GM12878 (cell line): ENCODE data around the gene DLG2.

Source experiments
- CTCF ChIP-seq, 3 experiments: IDR thresholded peaks in 2 of 3; conservative IDR thresholded peaks in 1 of 3; 2 replicates each; pipeline ENCODE4 v1.5.1; 2011; ENCODE audit warnings: low read depth in 3 of 3, low read length in 3 of 3, mild to moderate bottlenecking in 3 of 3, control low read depth in 2 of 3, moderate library complexity in 2 of 3, inconsistent platforms in 1 of 3, mixed read lengths in 1 of 3; ENCODE audit not compliant: control insufficient read depth in 2 of 3, insufficient read depth in 1 of 3; ENCODE audit errors: extremely low read depth in 1 of 3
- ESRRA ChIP-seq: IDR thresholded peaks from 2 replicates; pipeline ENCODE4 v1.6.1; 2012; ENCODE audit warnings: mild to moderate bottlenecking, low read length, improper control_type of control experiment
- EZH2 ChIP-seq: IDR thresholded peaks from 2 replicates; pipeline ENCODE4 v1.6.1; 2012; ENCODE audit warnings: low read depth, mild to moderate bottlenecking, control low read depth, inconsistent platforms, low read length, borderline replicate concordance; ENCODE audit not compliant: control insufficient read depth
- HDAC6 ChIP-seq: fragments of 200-600 bp; sonication (generic); IDR thresholded peaks from one replicate; pipeline ENCODE4 v1.8.0; 2017; ENCODE audit warnings: antibody characterized with exemption; ENCODE audit not compliant: unreplicated experiment
- JUND ChIP-seq: IDR thresholded peaks from 2 replicates; pipeline ENCODE4 v1.6.1; 2012; ENCODE audit warnings: low read depth, mild to moderate bottlenecking, low read length, improper control_type of control experiment, moderate library complexity
- POLR2A ChIP-seq: IDR thresholded peaks from 2 replicates; pipeline ENCODE4 v1.6.1; 2011; ENCODE audit warnings: low read depth, mild to moderate bottlenecking, low read length
- RCOR1 ChIP-seq: conservative IDR thresholded peaks from 2 replicates; pipeline ENCODE4 v1.6.1; 2012; ENCODE audit warnings: low read depth, low read length, improper control_type of control experiment
- RUNX3 ChIP-seq: IDR thresholded peaks from 2 replicates; pipeline ENCODE4 v1.6.1; 2012; ENCODE audit warnings: low read length, inconsistent platforms
- USF2 ChIP-seq: IDR thresholded peaks from 2 replicates; pipeline ENCODE4 v1.6.1; 2011; ENCODE audit warnings: low read depth, low read length, improper control_type of control experiment, borderline replicate concordance

GRCh38 chr11:84847842-84848241 is 779.3 kb downstream of the DLG2 start:
- TF ChIP-seq POLR2A (no peak), JUND (no peak), RCOR1 (no peak), USF2 (no peak), CTCF (IDR thresholded peaks at IDR 0.05 in 2 of 3, conservative IDR thresholded peaks at IDR 0.05 in 1 of 3; ENCODE audit: control insufficient read depth in 2 of 3, extremely low read depth in 1 of 3, insufficient read depth in 1 of 3, low read depth in 3 of 3, low read length in 3 of 3) (no peak), RUNX3 (no peak), EZH2 (no peak), ESRRA (no peak), HDAC6 (no peak)
